Upper lobe of left lung (tissue), 6 donors: ENCODE data around the gene SERPINF2. TPM values are rescaled to one million over a fixed set of nuclear protein-coding genes. Genes with fewer than 3 reads are reported as not detected.

Source experiments
- ATAC-seq, 2 donors: fragments of 200-7000 bp; cut with Tn5 transposase; one replicate each; pipeline ENCODE4 v1.9.1; 2022; ENCODE audit warnings: mild to moderate bottlenecking in 2 of 2, moderate library complexity in 2 of 2; ENCODE audit not compliant: low FRiP score in 2 of 2
- DNase-seq, 2 donors: peaks; one replicate each; pipeline ENCODE4 v3.0.0-alpha.2; 2019 to 2020
- H3K27ac ChIP-seq, 4 donors: fragments of 200-600 bp; sonication (generic); one replicate each; pipeline ENCODE4 v1.5.1; 2016 to 2019
- H3K27me3 ChIP-seq, 4 donors: fragments of 200-600 bp; sonication (generic); one replicate each; pipeline ENCODE4 v1.5.1; 2017 to 2019
- H3K36me3 ChIP-seq, 4 donors: fragments of 200-600 bp; sonication (generic); one replicate each; pipeline ENCODE4 v1.5.1; 2016 to 2019
- H3K4me1 ChIP-seq, 4 donors: fragments of 200-600 bp; sonication (generic); one replicate each; pipeline ENCODE4 v1.5.1; 2018 to 2019
- H3K4me3 ChIP-seq, 4 donors: fragments of 200-600 bp; sonication (generic); one replicate each; pipeline ENCODE4 v1.5.1; 2017 to 2019; ENCODE audit warnings: mild to moderate bottlenecking in 2 of 4, moderate library complexity in 1 of 4
- H3K9me3 ChIP-seq, 4 donors: fragments of 200-600 bp; sonication (generic); one replicate each; pipeline ENCODE4 v1.5.1; 2018 to 2019
- EP300 ChIP-seq, 4 donors: sonication (generic); formaldehyde crosslinking; IDR thresholded peaks; one replicate each; pipeline ENCODE4 v1.5.1; 2017; ENCODE audit warnings: antibody characterized with exemption in 4 of 4, control low read depth in 2 of 4
- POLR2A ChIP-seq, 4 donors: fragments of 450-650 bp; IDR thresholded peaks; one replicate each; pipeline ENCODE4 v1.5.1; 2016 to 2017; ENCODE audit warnings: antibody characterized with exemption in 4 of 4, mild to moderate bottlenecking in 2 of 4
- POLR2AphosphoS5 ChIP-seq, 2 donors: sonication (generic); formaldehyde crosslinking; IDR thresholded peaks; one replicate each; pipeline ENCODE4 v1.5.1; 2017; ENCODE audit warnings: antibody characterized with exemption in 2 of 2
- WGBS, 2 donors: methylation state at CpG; one replicate each; pipeline ENCODE4 v1.1.5; 2017 to 2018; 5-methylcytosine and 5-hydroxymethylcytosine counted together
- total RNA-seq, 6 donors: library from RNA; depleted of rRNA in 4 of 6; stranded (reverse); fragments of >200 nt in 4 of 6; gene quantifications; one replicate each; pipeline versions ENCODE4 v1.1.0 to v1.2.1, GENCODE V29; 2016 to 2021
- TF ChIP-seq, protein P1 (sequence below), 6 experiments: fragments of 450-650 bp in 4 of 6; fragments of 200-600 bp in 2 of 6; sonication (generic) in 2 of 6; IDR thresholded peaks; one replicate each; pipeline ENCODE4 v1.5.1; 2016 to 2019; ENCODE audit warnings: antibody characterized with exemption in 6 of 6
- donor health status: DM: no; HTN: no; CAD: no; lungs with moderate emphysema.
- donor health status: DM: no; HTN: yes; CAD: no; lungs with severe emphysema.

Gene SERPINF2
- total RNA-seq, 6 donors from 2014 or later: 4.6 to 48.2 (median 24.6) TPM

DNA sequence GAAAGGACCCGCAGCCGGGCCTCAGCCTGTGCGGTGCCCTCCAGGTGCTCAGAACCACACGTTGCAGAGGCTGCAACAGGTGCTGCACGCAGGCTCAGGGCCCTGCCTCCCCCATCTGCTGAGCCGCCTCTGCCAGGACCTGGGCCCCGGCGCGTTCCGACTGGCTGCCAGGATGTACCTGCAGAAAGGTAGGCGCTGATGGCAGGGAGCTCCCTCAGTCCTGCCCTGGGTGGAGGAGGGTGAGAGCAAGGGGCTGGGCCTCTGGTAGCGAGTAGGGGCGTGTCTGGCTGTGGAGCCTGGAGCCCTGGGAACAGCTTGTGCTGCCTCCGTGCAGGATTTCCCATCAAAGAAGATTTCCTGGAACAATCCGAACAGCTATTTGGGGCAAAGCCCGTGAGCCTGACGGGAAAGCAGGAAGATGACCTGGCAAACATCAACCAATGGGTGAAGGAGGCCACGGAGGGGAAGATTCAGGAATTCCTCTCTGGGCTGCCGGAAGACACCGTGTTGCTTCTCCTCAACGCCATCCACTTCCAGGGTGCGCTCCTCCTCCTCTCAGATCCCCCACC, 4.4 kb downstream of the SERPINF2 start:
- no peaks in the 10 kb centered on the region for H3K9me3 ChIP-seq
- ATAC-seq (peak; percentile 75 to 92), DNase-seq (peak; percentile 89 to 95)
- no peaks in the 10 kb centered on the region for H3K27me3 ChIP-seq
- TF ChIP-seq EP300 (IDR thresholded peaks at IDR 0.05) (peak; percentile 99 to 100 (median 100)), POLR2AphosphoS5 (IDR thresholded peaks at IDR 0.05) (peak; percentile 85 to 97), POLR2A (IDR thresholded peaks at IDR 0.05) (peak in 2 of 4 donors; percentile 37 to 83)
- TF ChIP-seq, protein P1, sequence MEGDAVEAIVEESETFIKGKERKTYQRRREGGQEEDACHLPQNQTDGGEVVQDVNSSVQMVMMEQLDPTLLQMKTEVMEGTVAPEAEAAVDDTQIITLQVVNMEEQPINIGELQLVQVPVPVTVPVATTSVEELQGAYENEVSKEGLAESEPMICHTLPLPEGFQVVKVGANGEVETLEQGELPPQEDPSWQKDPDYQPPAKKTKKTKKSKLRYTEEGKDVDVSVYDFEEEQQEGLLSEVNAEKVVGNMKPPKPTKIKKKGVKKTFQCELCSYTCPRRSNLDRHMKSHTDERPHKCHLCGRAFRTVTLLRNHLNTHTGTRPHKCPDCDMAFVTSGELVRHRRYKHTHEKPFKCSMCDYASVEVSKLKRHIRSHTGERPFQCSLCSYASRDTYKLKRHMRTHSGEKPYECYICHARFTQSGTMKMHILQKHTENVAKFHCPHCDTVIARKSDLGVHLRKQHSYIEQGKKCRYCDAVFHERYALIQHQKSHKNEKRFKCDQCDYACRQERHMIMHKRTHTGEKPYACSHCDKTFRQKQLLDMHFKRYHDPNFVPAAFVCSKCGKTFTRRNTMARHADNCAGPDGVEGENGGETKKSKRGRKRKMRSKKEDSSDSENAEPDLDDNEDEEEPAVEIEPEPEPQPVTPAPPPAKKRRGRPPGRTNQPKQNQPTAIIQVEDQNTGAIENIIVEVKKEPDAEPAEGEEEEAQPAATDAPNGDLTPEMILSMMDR (IDR thresholded peaks at IDR 0.05): peak in 1 of 6 experiments; percentile 16
- H3K4me3 ChIP-seq: no peak overlapping the region
- WGBS, 2 donors: 63 to 70% methylated on average over 5 to 20 of the region's 22 CpGs
- no peaks in the 10 kb centered on the region for H3K36me3 ChIP-seq
- H3K4me1 ChIP-seq: peaks cover 8 to 53% (median 19%) of the 10 kb centered on the region in 4 donors
- peak overlapping the region; percentile 45 to 93 (median 70) for H3K27ac ChIP-seq

DNA sequence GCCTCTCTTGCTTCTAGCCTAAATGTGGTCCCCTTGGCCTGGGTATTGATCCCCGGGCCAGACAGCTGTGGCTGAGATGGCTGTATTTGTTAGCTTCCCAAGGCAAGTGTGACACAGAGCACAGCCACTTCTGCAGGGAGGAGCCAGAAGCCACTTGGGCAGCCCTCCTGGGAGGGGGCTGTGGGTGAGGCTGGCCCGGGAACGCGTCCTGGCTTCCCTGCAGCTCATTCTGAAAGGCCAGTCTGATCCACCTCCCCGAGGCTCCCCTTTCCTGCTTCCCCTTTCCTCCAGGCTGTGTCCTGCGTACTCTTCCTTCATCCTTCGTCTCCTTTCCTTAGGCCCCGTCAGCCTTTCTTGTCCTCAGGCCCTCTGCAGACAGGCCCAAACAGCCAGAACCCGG, 8.0 kb downstream of the SERPINF2 start:
- Histone ChIP-seq H3K36me3 (no peaks in the 10 kb centered on the region), H3K27ac (peak overlapping the region in 2 of 4 donors; percentile 73 to 97), H3K4me1 (peaks cover 13 to 63% (median 34%) of the 10 kb centered on the region in 4 donors), H3K4me3 (no peak overlapping the region), H3K27me3 (no peaks in the 10 kb centered on the region), H3K9me3 (no peaks in the 10 kb centered on the region)
- peak in 1 of 2 donors; percentile 1 for ATAC-seq
- WGBS, 2 donors: 76% methylated on average over 7 to 8 of the region's 9 CpGs
- no peak for TF ChIP-seq POLR2AphosphoS5 (IDR thresholded peaks at IDR 0.05)
- TF ChIP-seq EP300 (IDR thresholded peaks at IDR 0.05): no peak
- peak in 1 of 4 donors; percentile 60 for TF ChIP-seq POLR2A (IDR thresholded peaks at IDR 0.05)
- DNase-seq: peak; percentile 44 to 59

- H3K27ac ChIP-seq: peak overlapping the region; percentile 30 to 97 (median 71)
- ATAC-seq: peak; percentile 64 to 77
Observed at GRCh38 chr17:1752425-1753262, 10.0 kb downstream of the SERPINF2 start.

DNA sequence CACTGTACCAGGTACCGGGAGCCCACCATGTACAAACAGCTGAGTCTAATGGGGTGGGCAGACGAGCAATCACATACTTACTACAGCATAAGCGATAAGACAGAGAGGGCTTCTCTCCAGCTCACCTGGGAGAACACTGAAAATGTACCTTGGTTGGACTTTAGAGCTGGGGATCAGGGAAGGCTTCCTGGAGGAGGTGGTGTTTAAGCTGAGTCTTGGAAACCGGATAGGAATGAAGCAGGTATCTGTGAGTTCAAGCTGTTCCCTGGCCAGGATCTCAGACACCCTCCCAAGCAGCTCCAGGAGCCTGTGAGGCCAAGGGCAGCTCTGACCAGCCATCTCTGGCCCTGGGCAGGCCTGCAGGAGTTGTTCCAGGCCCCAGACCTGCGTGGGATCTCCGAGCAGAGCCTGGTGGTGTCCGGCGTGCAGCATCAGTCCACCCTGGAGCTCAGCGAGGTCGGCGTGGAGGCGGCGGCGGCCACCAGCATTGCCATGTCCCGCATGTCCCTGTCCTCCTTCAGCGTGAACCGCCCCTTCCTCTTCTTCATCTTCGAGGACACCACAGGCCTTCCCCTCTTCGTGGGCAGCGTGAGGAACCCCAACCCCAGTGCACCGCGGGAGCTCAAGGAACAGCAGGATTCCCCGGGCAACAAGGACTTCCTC, 11.2 kb downstream of the SERPINF2 start:
- H3K4me3 ChIP-seq: peak overlapping the region in 2 of 4 donors; percentile 39 to 48
- peaks cover 6 to 41% (median 25%) of the 10 kb centered on the region in 4 donors for H3K4me1 ChIP-seq
- no peaks in the 10 kb centered on the region for H3K36me3 ChIP-seq
- peak overlapping the region in 2 of 4 donors; percentile 73 to 97 for H3K27ac ChIP-seq
- H3K9me3 ChIP-seq: no peaks in the 10 kb centered on the region
- no peaks in the 10 kb centered on the region for H3K27me3 ChIP-seq
- TF ChIP-seq EP300 (IDR thresholded peaks at IDR 0.05) (no peak), POLR2AphosphoS5 (IDR thresholded peaks at IDR 0.05) (no peak), POLR2A (IDR thresholded peaks at IDR 0.05) (no peak)
- TF ChIP-seq, protein P1 (IDR thresholded peaks at IDR 0.05): no peak
- ATAC-seq: no peak
- DNase-seq: peak in 1 of 2 donors; percentile 87
- 74 to 93% methylated on average over 3 to 23 of the region's 23 CpGs for WGBS, 2 donors

More at GRCh38 chr17:1752425-1753262, 10.0 kb downstream of the SERPINF2 start:
- Histone ChIP-seq H3K4me3 (peak overlapping the region in 2 of 4 donors; percentile 39 to 48), H3K27me3 (no peaks in the 10 kb centered on the region), H3K36me3 (no peaks in the 10 kb centered on the region), H3K9me3 (no peaks in the 10 kb centered on the region), H3K4me1 (peaks cover 6 to 43% (median 25%) of the 10 kb centered on the region in 4 donors)
- no peak for TF ChIP-seq POLR2AphosphoS5 (IDR thresholded peaks at IDR 0.05)
- TF ChIP-seq EP300 (IDR thresholded peaks at IDR 0.05): no peak
- peak in 1 of 4 donors; percentile 89 for TF ChIP-seq POLR2A (IDR thresholded peaks at IDR 0.05)
- TF ChIP-seq, protein P1 (IDR thresholded peaks at IDR 0.05): peak in 2 of 6 experiments; percentile 12 to 18
- DNase-seq: peak; percentile 50 to 86
- WGBS, 2 donors: 45 to 59% methylated on average over 16 to 18 of the region's 18 CpGs
